Osteoblast (primary cell): ENCODE results near the gene EIF4A3. TPM values are rescaled to one million over a fixed set of nuclear protein-coding genes. Genes with fewer than 3 reads are reported as not detected.
A peak's percentile ranks its signal among the peaks of the same experiment; 100 is the strongest.

ENCODE experiments used
- DNase-seq: peaks from one replicate; pipeline ENCODE4 v3.0.0; 2011; ENCODE audit warnings: low spot score, mixed read lengths; ENCODE audit not compliant: insufficient read length; ENCODE audit errors: missing footprints
- H2AFZ ChIP-seq: 2 replicates; pipeline ENCODE4 v1.6.0; 2011; ENCODE audit warnings: mild to moderate bottlenecking, low read length
- H3K27ac ChIP-seq: 2 replicates; pipeline ENCODE4 v1.5.1; 2011; ENCODE audit warnings: mild to moderate bottlenecking, low read depth, low read length, moderate library complexity
- H3K27me3 ChIP-seq: 2 replicates; pipeline ENCODE4 v1.6.0; 2012; ENCODE audit warnings: mild to moderate bottlenecking, control low read depth, inconsistent platforms, low read length, moderate library complexity; ENCODE audit not compliant: insufficient read depth
- H3K36me3 ChIP-seq: 2 replicates; pipeline ENCODE4 v1.5.1; 2011; ENCODE audit warnings: mild to moderate bottlenecking, low read length, control low read depth, moderate library complexity; ENCODE audit not compliant: insufficient read depth
- H3K4me1 ChIP-seq: 2 replicates; pipeline ENCODE4 v1.5.1; 2011; ENCODE audit warnings: mild to moderate bottlenecking, low read length, control low read depth, moderate library complexity; ENCODE audit not compliant: insufficient read depth
- H3K4me2 ChIP-seq: 2 replicates; pipeline ENCODE4 v1.6.0; 2011; ENCODE audit warnings: mild to moderate bottlenecking, low read length; ENCODE audit not compliant: insufficient read depth
- H3K4me3 ChIP-seq: fragments of 200-600 bp; sonication (generic); 3 replicates; pipeline ENCODE4 v1.5.1; 2012; ENCODE audit warnings: mild to moderate bottlenecking, low read length, inconsistent platforms; ENCODE audit not compliant: insufficient read depth
- H3K79me2 ChIP-seq: 2 replicates; pipeline ENCODE4 v1.6.0; 2012; ENCODE audit warnings: mild to moderate bottlenecking, low read length, control low read depth, inconsistent platforms; ENCODE audit not compliant: insufficient read depth
- H3K9me3 ChIP-seq: 2 replicates; pipeline ENCODE4 v1.5.1; 2011; ENCODE audit warnings: low read depth, low read length, control low read depth
- H4K20me1 ChIP-seq: 2 replicates; pipeline ENCODE4 v1.6.0; 2012; ENCODE audit warnings: mild to moderate bottlenecking, low read length, control low read depth; ENCODE audit not compliant: insufficient read depth
- total RNA-seq: library from RNA; depleted of rRNA; stranded (reverse); fragments of >200 nt; gene quantifications from 2 replicates; pipeline ENCODE4 v1.2.3, GENCODE V29; 2012
- TF ChIP-seq, protein P1 (sequence below): IDR thresholded peaks from 2 replicates; pipeline ENCODE4 v1.5.1; 2011; ENCODE audit warnings: mild to moderate bottlenecking, low read depth, low read length, moderate library complexity; ENCODE audit errors: extremely low read depth

EIF4A3 gene
- total RNA-seq, 1 donor = 44.5 TPM

DNA sequence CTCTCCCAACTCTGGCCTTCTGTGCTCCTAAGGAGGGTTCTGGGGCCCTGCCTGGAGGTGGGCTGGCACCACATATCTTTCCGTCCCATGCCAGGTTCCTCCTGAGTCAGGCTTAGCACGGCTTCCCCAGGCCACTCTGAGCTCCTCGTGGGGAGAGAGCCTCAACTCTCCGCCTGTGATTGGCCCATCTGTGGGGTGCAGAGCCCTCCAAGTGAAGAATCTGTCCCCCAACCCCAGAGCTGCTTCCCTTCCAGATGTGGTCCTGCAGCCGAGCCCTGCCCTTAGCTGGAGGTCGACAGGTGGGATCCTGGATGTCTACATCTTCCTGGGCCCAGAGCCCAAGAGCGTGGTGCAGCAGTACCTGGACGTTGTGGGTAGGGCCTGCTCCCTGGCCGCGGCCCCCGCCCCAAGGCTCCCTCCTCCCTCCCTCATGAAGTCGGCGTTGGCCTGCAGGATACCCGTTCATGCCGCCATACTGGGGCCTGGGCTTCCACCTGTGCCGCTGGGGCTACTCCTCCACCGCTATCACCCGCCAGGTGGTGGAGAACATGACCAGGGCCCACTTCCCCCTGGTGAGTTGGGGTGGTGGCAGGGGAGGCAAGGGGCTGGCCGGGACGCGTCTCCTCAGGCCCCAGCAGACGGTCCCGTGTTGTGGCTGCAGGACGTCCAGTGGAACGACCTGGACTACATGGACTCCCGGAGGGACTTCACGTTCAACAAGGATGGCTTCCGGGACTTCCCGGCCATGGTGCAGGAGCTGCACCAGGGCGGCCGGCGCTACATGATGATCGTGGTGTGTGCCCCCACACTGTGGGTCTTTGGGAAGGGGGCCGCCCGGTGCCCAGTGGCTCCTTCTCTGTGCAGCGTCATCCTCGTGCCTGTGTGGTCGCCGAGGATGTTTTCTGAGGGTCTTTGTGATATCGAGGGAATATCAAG lies 38.6 kb downstream of the EIF4A3 start:
- TF ChIP-seq, protein P1, sequence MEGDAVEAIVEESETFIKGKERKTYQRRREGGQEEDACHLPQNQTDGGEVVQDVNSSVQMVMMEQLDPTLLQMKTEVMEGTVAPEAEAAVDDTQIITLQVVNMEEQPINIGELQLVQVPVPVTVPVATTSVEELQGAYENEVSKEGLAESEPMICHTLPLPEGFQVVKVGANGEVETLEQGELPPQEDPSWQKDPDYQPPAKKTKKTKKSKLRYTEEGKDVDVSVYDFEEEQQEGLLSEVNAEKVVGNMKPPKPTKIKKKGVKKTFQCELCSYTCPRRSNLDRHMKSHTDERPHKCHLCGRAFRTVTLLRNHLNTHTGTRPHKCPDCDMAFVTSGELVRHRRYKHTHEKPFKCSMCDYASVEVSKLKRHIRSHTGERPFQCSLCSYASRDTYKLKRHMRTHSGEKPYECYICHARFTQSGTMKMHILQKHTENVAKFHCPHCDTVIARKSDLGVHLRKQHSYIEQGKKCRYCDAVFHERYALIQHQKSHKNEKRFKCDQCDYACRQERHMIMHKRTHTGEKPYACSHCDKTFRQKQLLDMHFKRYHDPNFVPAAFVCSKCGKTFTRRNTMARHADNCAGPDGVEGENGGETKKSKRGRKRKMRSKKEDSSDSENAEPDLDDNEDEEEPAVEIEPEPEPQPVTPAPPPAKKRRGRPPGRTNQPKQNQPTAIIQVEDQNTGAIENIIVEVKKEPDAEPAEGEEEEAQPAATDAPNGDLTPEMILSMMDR = no peak
- no peaks in the 10 kb centered on the region for H3K4me1 ChIP-seq
- no peak overlapping the region for H3K4me3 ChIP-seq
- no peaks in the 10 kb centered on the region for H3K36me3 ChIP-seq
- H3K4me2 ChIP-seq = no peak overlapping the region
- H3K79me2 ChIP-seq = no peaks in the 10 kb centered on the region
- no peaks in the 10 kb centered on the region for H3K9me3 ChIP-seq
- DNase-seq = peak; percentile 72
- no peaks in the 10 kb centered on the region for H4K20me1 ChIP-seq
- H3K27me3 ChIP-seq = no peaks in the 10 kb centered on the region
- no peak overlapping the region for H3K27ac ChIP-seq
- no peak overlapping the region for H2AFZ ChIP-seq

DNA sequence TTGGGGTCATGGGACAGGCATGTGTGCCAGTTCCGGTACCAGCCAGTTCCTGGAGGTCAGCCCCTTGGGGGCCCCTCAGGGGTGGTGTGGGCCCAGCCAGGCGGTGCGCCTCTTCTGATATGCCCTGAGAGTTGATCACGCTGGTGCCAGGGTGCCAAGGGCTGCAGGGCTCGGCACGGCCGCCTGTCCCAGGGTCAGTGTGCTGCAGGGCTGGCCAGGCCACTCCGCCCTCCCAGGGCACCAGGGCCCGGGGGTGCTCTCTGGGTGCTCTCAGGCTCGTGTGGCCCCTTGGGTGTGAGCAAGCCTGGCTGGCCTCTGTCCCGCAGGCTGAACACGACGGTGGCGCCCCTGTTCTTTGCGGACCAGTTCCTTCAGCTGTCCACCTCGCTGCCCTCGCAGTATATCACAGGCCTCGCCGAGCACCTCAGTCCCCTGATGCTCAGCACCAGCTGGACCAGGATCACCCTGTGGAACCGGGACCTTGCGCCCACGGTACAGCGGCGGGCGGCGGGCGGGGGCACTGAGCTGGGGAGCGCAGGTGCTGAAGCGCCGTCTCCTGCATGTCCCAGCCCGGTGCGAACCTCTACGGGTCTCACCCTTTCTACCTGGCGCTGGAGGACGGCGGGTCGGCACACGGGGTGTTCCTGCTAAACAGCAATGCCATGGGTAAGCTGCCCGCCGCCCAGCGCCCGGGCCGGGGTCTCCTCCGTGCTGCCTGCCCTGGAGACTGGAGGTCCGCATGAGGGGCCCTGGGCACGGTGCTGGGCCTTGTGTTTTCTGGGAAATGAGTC lies 39.5 kb downstream of the EIF4A3 start:
- H4K20me1 ChIP-seq = no peaks in the 10 kb centered on the region
- H3K27me3 ChIP-seq = no peaks in the 10 kb centered on the region
- no peak overlapping the region for H3K4me3 ChIP-seq
- H3K9me3 ChIP-seq = no peaks in the 10 kb centered on the region
- H2AFZ ChIP-seq = no peak overlapping the region
- no peaks in the 10 kb centered on the region for H3K79me2 ChIP-seq
- peak; percentile 69 for DNase-seq
- no peak overlapping the region for H3K4me2 ChIP-seq
- TF ChIP-seq, protein P1 = no peak
- peaks cover 1% of the 10 kb centered on the region for H3K4me1 ChIP-seq
- no peak overlapping the region for H3K27ac ChIP-seq
- no peaks in the 10 kb centered on the region for H3K36me3 ChIP-seq

DNA sequence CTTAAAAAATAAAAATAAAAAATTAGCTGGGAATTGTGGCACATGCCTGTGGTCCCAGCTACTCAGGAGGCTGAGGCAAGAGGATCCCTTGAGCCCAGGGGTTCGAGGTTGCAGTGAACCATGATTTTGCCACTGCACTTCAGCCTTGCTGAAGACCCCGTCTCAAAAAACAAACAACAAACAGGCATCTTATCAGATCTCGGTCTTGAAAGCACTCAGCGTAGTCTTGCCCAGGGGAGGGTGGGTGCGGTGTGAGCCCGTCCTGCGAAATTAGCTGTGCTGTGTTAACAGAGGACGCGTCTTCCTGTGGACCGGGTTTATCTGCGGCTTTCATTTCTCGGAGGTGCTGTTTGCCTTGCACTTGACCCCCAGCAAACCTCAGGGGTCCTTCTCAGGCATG lies 40.2 kb downstream of the EIF4A3 start:
- no peaks in the 10 kb centered on the region for H3K27me3 ChIP-seq
- H3K4me3 ChIP-seq = no peak overlapping the region
- H2AFZ ChIP-seq = no peak overlapping the region
- peaks cover 4% of the 10 kb centered on the region for H3K79me2 ChIP-seq
- H4K20me1 ChIP-seq = no peaks in the 10 kb centered on the region
- TF ChIP-seq, protein P1 = no peak
- H3K4me1 ChIP-seq = peaks cover 6% of the 10 kb centered on the region
- H3K27ac ChIP-seq = no peak overlapping the region
- DNase-seq = no peak
- H3K4me2 ChIP-seq = no peak overlapping the region
- H3K36me3 ChIP-seq = no peaks in the 10 kb centered on the region
- H3K9me3 ChIP-seq = no peaks in the 10 kb centered on the region

DNA sequence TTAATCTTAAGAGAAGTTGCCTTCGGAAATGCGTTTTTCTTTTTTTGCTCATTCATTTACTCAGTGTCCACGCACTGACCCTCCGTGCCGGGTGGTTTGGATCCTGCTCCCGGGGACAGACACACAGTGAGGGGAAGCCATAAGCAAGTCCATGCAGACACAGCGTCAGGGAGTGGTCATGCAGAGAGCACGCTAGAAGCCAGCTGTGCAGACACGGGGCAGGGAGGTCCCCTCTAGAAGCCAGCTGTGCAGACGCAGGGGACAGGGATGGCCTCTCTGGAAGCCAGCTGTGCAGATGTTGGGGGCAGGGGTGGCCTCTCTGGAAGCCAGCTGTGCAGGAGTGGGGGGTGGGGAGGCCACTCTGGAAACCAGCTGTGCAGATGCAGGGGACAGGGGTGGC lies 40.8 kb downstream of the EIF4A3 start:
- H3K4me2 ChIP-seq = no peak overlapping the region
- H2AFZ ChIP-seq = no peak overlapping the region
- H3K79me2 ChIP-seq = peaks cover 6% of the 10 kb centered on the region
- H4K20me1 ChIP-seq = no peaks in the 10 kb centered on the region
- H3K4me3 ChIP-seq = no peak overlapping the region
- H3K36me3 ChIP-seq = no peaks in the 10 kb centered on the region
- DNase-seq = peak; percentile 46
- TF ChIP-seq, protein P1 = no peak
- no peaks in the 10 kb centered on the region for H3K27me3 ChIP-seq
- H3K4me1 ChIP-seq = peaks cover 6% of the 10 kb centered on the region
- H3K27ac ChIP-seq = no peak overlapping the region
- H3K9me3 ChIP-seq = no peaks in the 10 kb centered on the region
